Thoracic aorta (tissue), 2 donors: ENCODE data around the gene LILRB3. TPM values are rescaled to one million over a fixed set of nuclear protein-coding genes. Genes with fewer than 3 reads are reported as not detected.

Experiments
- ATAC-seq: fragments of 150-250 bp; one replicate; pipeline ENCODE4 v1.8.0; 2017; ENCODE audit warnings: low read depth; ENCODE audit not compliant: insufficient number of reproducible peaks, low FRiP score
- DNase-seq: peaks from one replicate; pipeline ENCODE4 v3.0.0-alpha.2; 2020; ENCODE audit warnings: low spot score
- H3K27ac ChIP-seq, 2 donors: fragments of 200-600 bp; sonication (generic); 1 replicate in 1 of 2; 2 replicates in 1 of 2; pipeline ENCODE4 v1.5.1; 2016; ENCODE audit warnings: mild to moderate bottlenecking in 2 of 2, moderate library complexity in 2 of 2
- H3K27me3 ChIP-seq: fragments of 200-600 bp; sonication (generic); replicated peaks from 2 replicates; pipeline ENCODE4 v1.6.0; 2016; ENCODE audit warnings: mild to moderate bottlenecking; ENCODE audit not compliant: insufficient read depth
- H3K36me3 ChIP-seq: fragments of 200-600 bp; sonication (generic); one replicate; pipeline ENCODE4 v1.5.1; 2016
- H3K4me1 ChIP-seq, 2 donors: fragments of 200-600 bp; sonication (generic); 1 replicate in 1 of 2; 2 replicates in 1 of 2; pipeline versions ENCODE4 v1.5.1 to v1.6.0; 2016; ENCODE audit warnings: low read depth in 2 of 2, mild to moderate bottlenecking in 1 of 2; ENCODE audit not compliant: control insufficient read depth in 1 of 2
- H3K4me3 ChIP-seq: fragments of 200-600 bp; sonication (generic); 2 replicates; pipeline ENCODE4 v1.5.1; 2016; ENCODE audit warnings: mild to moderate bottlenecking
- H3K9me3 ChIP-seq: fragments of 200-600 bp; sonication (generic); 2 replicates; pipeline ENCODE4 v1.5.1; 2016
- CTCF ChIP-seq: fragments of 200-600 bp; sonication (generic); IDR thresholded peaks from one replicate; pipeline ENCODE4 v1.5.1; 2019; ENCODE audit warnings: antibody characterized with exemption
- total RNA-seq, 2 donors: library from RNA; depleted of rRNA; stranded (reverse); fragments of >200 nt; gene quantifications; one replicate each; pipeline versions ENCODE4 v1.1.0 to v1.2.3, GENCODE V29; 2016

LILRB3 gene
- total RNA-seq, 2 donors from 2014 or later = 21.9 to 71.5 TPM

DNA sequence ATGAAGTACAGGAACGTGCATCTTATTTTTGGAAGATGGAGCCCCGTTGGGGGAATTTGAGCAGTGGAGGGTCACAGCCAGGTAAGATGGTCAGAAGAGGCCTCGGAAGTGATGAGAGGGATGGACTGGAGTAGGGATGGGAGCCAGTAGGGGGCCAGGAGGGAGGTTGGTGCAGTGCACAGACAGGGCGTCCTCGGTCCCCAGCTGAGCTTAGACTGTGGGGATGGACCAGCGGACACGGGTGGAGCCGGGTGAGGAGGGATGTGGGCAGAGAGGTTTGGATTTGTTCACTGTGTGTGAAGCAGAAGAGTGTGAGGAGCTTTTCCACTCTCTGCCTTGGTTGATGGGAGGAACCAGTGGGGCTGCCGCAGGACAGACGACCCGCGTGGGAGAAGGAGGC, 11.6 kb downstream of the LILRB3 start:
- no peak for ATAC-seq
- H3K27ac ChIP-seq = no peak overlapping the region
- H3K36me3 ChIP-seq = peaks cover 16% of the 10 kb centered on the region
- TF ChIP-seq CTCF = no peak
- DNase-seq = no peak
- H3K27me3 ChIP-seq = no peaks in the 10 kb centered on the region
- no peaks in the 10 kb centered on the region for H3K9me3 ChIP-seq
- no peak overlapping the region for H3K4me3 ChIP-seq
- H3K4me1 ChIP-seq = peaks cover 7 to 18% of the 10 kb centered on the region in 2 donors

DNA sequence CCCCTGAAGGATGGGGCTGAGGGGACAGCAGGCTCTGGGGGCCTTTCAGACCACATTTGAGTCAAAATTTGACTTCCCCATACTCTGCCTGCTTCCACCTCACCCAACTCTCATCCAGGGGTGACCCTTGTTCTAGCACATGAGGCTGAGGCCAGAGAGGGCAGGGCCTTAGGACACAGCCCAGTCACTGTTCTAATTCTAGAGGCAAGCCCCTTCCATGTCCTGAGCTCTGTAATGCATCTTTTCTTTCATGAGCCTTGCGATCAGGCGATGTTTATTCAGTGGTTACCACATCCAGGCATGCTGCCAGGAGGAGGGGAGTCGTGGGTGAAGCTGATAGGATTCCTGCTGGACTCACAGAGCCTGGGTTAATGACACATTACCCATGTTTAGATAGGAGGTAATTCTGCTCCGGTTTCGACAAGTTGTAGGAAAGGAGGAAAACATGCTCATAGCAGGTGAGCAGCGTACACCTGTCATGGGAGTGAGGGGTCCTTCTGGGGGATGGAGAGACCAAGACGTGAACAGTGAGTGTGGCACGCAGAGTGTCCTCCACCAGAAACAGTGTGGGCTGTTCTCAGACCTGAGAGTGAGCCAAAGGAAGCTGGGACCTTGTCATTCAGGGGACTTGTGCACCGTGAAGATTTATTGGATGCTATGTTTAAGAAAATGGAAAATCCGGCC, 12.9 kb downstream of the LILRB3 start:
- H3K27me3 ChIP-seq = no peaks in the 10 kb centered on the region
- peaks cover 7 to 25% of the 10 kb centered on the region in 2 donors for H3K4me1 ChIP-seq
- peak overlapping the region; percentile 10 to 61 for H3K27ac ChIP-seq
- peak; percentile 77 for ATAC-seq
- peaks cover 28% of the 10 kb centered on the region for H3K36me3 ChIP-seq
- peak; percentile 65 for DNase-seq
- TF ChIP-seq CTCF = no peak
- H3K4me3 ChIP-seq = no peak overlapping the region
- H3K9me3 ChIP-seq = no peaks in the 10 kb centered on the region

DNA sequence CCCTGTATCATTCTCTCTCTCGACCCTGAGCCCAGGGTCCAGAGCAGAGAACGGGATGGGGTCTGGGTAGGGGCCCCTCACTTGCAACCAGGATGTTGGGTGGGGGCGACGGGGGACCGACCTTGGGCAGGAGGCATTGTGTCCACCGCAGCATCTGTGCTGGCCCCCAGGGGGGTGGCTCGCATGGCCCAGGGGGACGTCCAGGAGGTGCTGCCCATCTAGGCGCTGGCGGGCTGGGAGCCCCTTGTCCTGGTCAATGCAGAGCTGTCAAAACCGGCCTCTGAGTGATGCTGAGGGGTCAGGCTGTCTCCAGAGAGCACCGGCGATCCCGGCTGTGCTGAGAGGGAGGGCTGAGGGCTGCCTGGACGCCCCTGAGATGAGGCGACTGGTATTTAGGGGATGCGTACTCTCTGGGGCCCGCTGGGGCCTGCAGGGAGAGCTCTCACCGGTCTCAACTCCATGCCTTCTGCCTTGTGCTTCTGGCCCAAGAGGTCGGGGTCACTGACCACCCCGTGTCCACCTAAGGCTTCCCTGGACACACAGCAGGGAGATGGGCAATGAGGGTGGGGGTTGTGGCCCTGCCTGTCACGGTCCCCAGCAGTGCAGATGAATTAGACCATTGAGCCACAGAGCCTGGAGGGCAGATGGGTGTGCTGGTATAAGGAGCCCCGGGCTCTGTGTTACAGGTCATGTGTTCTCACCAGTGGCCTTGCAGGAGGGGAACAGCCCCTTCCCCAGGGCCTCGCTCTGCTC, 13.6 kb downstream of the LILRB3 start:
- H3K4me3 ChIP-seq = no peak overlapping the region
- ATAC-seq (no peak), DNase-seq (no peak)
- H3K27ac ChIP-seq = peak overlapping the region; percentile 10 to 61
- H3K4me1 ChIP-seq = peaks cover 7 to 32% of the 10 kb centered on the region in 2 donors
- H3K36me3 ChIP-seq = peaks cover 33% of the 10 kb centered on the region
- no peaks in the 10 kb centered on the region for H3K9me3 ChIP-seq
- TF ChIP-seq CTCF = no peak
- no peaks in the 10 kb centered on the region for H3K27me3 ChIP-seq

DNA sequence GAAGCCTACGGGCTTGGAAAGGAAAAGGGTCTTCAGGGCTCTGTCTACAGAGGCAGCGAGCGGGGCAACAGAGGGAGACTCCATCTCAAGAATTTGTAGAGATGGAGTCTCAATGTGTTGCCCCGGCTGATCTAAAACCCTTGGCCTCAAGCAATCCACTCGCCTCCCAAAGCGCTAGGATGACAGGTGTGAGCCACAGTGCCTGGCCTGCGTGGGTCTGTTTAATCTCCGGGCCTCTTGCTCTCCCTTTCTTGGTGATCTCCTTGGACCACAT, 14.1 kb downstream of the LILRB3 start:
- Histone ChIP-seq H3K27me3 (no peaks in the 10 kb centered on the region), H3K4me3 (no peak overlapping the region), H3K27ac (peak overlapping the region; percentile 10 to 61), H3K4me1 (peaks cover 9 to 37% of the 10 kb centered on the region in 2 donors), H3K36me3 (peaks cover 39% of the 10 kb centered on the region), H3K9me3 (no peaks in the 10 kb centered on the region)
- ATAC-seq (no peak), DNase-seq (no peak)
- TF ChIP-seq CTCF = no peak

- H3K9me3 ChIP-seq = no peaks in the 10 kb centered on the region
- no peak for TF ChIP-seq CTCF
- peaks cover 39% of the 10 kb centered on the region for H3K36me3 ChIP-seq
- no peak for DNase-seq
- H3K27me3 ChIP-seq = no peaks in the 10 kb centered on the region
- peaks cover 14 to 43% of the 10 kb centered on the region in 2 donors for H3K4me1 ChIP-seq
- H3K27ac ChIP-seq = peak overlapping the region; percentile 36 to 61
- no peak for ATAC-seq
- no peak overlapping the region for H3K4me3 ChIP-seq
These were observed 14.6 kb downstream of the LILRB3 start for GRCh38 chr19:54207983-54208783.
